PFSK-1 (cell line): ENCODE results near the gene LHX2.

Experiments used
- FOXP2 ChIP-seq: optimal IDR thresholded peaks from 2 replicates; pipeline ENCODE3; 2011; ENCODE audit warnings: borderline replicate concordance, control low read depth, inconsistent platforms; ENCODE audit not compliant: insufficient read depth; ENCODE audit errors: extremely low read length, extremely low read depth
- POLR2AphosphoS5 ChIP-seq: IDR thresholded peaks from 2 replicates; pipeline ENCODE4 v1.6.1; 2012; ENCODE audit warnings: low read depth, mild to moderate bottlenecking, control low read depth, low read length, moderate library complexity
- REST ChIP-seq, 2 experiments: IDR thresholded peaks; 2 replicates each; pipeline versions ENCODE4 v1.6.1 to v1.8.0; 2011 to 2012; ENCODE audit warnings: low read depth in 2 of 2, low read length in 2 of 2, control low read depth in 1 of 2, inconsistent platforms in 1 of 2, mild to moderate bottlenecking in 1 of 2, moderate library complexity in 1 of 2; ENCODE audit not compliant: insufficient read depth in 1 of 2
- SIN3A ChIP-seq: IDR thresholded peaks from 2 replicates; pipeline ENCODE4 v1.6.1; 2012; ENCODE audit warnings: mild to moderate bottlenecking, low read length, moderate library complexity, borderline replicate concordance; ENCODE audit not compliant: insufficient read depth
- TAF1 ChIP-seq: IDR thresholded peaks from 2 replicates; pipeline ENCODE4 v1.6.1; 2012; ENCODE audit warnings: low read length, control low read depth, borderline replicate concordance; ENCODE audit not compliant: insufficient read depth

The LHX2 gene

GRCh38 chr9:124003636-124004349, 7.8 kb upstream of the LHX2 start:
- TF ChIP-seq REST (IDR thresholded peaks at IDR 0.05; ENCODE audit: insufficient read depth in 1 of 2, low read depth in 2 of 2, low read length in 2 of 2): no peak
- TF ChIP-seq FOXP2: no peak
- no peak for TF ChIP-seq SIN3A
- TF ChIP-seq POLR2AphosphoS5: no peak
- no peak for TF ChIP-seq TAF1

DNA sequence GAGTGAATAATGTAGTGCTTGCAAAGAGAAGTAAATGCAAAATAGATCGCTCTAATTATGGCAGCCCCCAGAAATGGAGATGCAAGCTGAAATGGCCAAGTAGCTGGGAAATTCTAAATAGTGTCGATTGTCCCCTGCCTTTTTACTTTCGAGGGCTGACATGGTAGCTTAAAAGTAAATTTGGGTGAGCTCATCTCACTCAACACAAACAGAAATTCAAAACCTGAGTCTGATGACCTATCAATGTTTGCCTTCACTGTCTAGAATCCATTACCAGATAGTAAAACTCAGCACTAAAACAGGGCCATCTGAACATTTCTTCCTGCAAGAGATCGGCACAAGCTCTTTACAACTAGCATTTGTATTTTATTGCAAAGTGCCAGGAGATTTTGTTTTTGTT, 7.0 kb upstream of the LHX2 start:
- TF ChIP-seq TAF1: no peak
- TF ChIP-seq SIN3A: no peak
- no peak for TF ChIP-seq REST (IDR thresholded peaks at IDR 0.05; ENCODE audit: insufficient read depth in 1 of 2, low read depth in 2 of 2, low read length in 2 of 2)
- TF ChIP-seq POLR2AphosphoS5: no peak
- TF ChIP-seq FOXP2: no peak

DNA sequence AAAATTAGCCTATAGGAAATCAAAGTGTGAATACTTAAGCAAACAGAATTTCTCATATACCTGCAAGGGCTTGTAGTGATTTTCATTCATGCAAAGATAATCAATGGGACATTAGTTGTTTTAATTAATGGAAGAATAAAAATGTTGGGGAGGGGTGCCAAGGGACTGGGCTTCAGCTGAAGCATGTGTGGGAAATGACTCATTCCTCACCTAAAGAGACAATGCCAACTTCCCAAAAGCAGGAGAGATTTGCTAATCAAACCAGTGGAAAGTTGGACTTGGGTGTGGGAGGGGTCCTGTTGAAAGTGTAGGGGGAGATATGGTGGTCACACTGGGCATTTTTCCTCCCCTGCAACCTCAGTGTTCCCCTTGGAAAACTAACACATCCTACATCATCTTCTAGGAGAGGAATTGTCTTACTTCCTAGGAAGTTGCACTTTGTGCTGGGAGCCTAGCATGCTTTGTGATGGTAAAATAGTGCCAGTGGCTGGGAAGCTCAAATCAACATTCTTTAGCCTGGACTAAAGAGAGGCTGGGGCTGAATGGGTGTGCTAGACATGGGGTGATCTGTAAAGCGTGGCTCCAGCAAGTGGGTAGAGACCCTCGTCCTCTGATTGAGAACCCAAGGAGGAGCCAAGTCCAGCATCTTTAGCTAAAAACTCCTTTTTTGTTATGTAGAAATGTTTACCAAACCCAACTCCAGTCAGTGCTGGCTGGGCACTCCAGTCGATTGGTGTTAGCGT, 6.4 kb upstream of the LHX2 start:
- TF ChIP-seq FOXP2 (no peak), REST (IDR thresholded peaks at IDR 0.05; ENCODE audit: insufficient read depth in 1 of 2, low read depth in 2 of 2, low read length in 2 of 2) (no peak)

DNA sequence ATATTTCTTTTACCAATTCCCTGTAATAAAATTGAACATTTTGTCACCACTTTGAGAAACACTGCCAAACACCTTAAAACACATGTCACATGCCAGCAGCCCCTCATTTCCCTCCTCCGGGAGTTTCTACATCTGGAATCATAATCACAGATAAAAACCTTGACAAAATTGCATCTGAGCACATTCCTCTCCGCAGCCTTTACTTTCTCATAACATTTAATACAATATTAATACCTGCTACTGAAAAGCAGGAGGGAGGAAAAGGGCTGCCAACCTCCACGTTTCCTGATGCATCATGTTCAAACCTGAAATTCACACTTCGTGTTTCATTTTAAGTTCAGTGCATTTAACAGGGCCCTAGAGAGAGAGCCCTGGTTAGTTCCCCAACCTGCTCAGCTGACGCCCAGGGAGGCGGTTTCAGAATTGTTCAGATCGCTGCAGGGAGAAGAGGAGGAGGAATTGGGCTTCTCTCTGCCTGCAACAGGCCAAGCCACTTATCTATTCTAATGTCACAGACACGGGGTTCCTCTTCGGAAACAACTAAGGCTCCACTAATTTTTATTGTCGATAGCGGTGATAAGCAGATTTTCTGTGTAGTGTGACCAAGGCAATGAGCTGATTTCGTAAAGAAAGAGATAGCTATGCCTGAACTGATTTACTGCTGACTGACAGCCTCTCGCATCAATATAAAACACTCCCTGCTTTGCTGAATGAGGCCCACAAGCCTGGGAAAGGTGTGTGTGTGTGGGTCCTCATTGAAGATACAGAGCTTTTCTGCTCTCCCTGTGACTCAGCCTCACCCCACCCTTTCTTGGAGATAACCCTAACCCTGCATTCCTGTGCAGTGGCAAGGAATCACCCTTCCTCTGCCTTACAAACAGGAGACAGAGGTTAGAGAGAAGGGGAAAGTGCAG, 4.9 kb upstream of the LHX2 start:
- TF ChIP-seq REST (IDR thresholded peaks at IDR 0.05; ENCODE audit: insufficient read depth in 1 of 2, low read depth in 2 of 2, low read length in 2 of 2) (no peak), TAF1 (no peak), POLR2AphosphoS5 (no peak), FOXP2 (no peak), SIN3A (no peak)
